Measurements from ENCODE around the gene C22orf39.

DNA sequence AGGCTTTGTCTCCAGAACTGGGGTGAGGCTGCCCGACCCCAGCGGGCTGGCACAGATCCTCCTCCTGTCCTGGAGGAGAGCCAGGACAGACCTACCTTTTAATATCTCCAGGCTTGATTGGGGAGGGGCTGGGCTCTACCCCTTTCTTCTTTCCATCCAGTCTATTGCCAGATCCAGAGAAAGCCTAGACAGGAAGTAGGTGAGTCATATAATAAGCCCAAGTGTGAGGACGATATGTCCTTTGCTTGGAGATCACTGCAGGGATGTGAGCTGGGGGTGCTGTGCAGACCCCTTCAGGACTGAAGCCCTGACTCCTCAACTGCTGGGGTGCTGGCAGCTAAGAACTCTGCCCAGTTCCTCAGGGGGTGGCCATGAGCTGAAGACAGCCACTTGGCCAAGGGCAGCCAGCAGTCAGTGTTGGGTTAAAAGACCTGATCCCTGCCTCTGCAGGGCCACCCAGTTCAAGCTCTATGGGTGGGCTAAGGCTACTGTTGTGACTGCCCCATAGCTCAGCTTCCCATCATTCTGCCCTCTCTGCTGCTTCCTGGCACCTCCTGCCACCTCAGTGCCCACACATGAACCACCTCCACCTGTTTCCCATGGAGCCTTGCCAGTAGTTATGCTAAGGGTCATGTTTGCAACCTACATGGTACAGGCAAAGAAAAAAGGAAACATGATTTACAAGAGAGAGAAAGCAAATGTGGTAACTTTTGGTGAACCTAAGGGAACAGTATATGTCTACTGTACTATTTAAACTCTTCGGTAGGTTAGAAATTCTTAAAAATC lies 8.3 kb upstream of the C22orf39 start:
- no peak for TF ChIP-seq ZNF274 (IDR thresholded peaks at IDR 0.05; ENCODE audit: low read depth, low read length)
- TF ChIP-seq SUZ12 (IDR thresholded peaks at IDR 0.05; ENCODE audit: extremely low read depth, insufficient read depth, insufficient read length): no peak

Measured in NT2/D1 (cell line).